Mononuclear cell (primary cell): ENCODE data around the gene ANKRD7. TPM values are rescaled to one million over a fixed set of nuclear protein-coding genes. Genes with fewer than 3 reads are reported as not detected.
A peak's percentile ranks its signal among the peaks of the same experiment; 100 is the strongest.

Experiments
- H3K27me3 ChIP-seq: 2 replicates; pipeline ENCODE4 v1.6.0; 2011; ENCODE audit warnings: low read length, control low read depth; ENCODE audit not compliant: insufficient read depth
- H3K4me1 ChIP-seq: 2 replicates; pipeline ENCODE4 v1.5.1; 2011; ENCODE audit warnings: mild to moderate bottlenecking, low read length, control low read depth; ENCODE audit not compliant: insufficient read depth
- H3K4me3 ChIP-seq: 2 replicates; pipeline ENCODE4 v1.5.1; 2011; ENCODE audit warnings: mild to moderate bottlenecking, low read length, moderate library complexity
- H3K9me3 ChIP-seq: 2 replicates; pipeline ENCODE4 v1.5.1; 2011; ENCODE audit warnings: low read depth, mild to moderate bottlenecking, control low read depth, low read length
- total RNA-seq: library from RNA; depleted of rRNA; stranded (reverse); fragments of >200 nt; gene quantifications from one replicate; pipeline ENCODE4 v1.2.3, GENCODE V29; 2012

ANKRD7 gene, protein sequence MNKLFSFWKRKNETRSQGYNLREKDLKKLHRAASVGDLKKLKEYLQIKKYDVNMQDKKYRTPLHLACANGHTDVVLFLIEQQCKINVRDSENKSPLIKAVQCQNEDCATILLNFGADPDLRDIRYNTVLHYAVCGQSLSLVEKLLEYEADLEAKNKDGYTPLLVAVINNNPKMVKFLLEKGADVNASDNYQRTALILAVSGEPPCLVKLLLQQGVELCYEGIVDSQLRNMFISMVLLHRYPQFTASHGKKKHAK
- total RNA-seq: 0.42 TPM

DNA sequence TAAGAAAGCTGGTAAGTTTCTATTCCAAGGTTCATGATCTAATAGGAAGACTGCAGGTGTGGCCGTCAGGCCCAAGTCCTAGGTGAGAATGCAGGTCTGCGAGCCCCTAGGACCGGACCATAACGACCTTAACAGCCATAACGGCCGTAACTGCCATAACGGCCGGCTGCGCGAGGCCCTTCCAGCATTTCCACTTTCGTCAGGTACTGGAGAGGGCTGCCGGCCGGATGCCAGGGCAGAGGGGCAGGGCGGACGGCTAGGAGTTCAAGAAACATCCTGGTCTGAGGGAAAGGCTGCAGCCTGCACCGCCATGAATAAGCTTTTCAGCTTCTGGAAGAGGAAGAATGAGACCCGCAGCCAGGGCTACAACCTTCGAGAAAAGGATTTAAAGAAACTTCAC is at the start of gene ANKRD7:
TSS of gene ANKRD7 (plus strand) at position 184 of the 400 bp plus-strand sequence. CDS start at position 311, 127 bp downstream.
- no peak within 1 kb of the TSS for H3K4me3 ChIP-seq
- H3K9me3 ChIP-seq: no peaks in the 10 kb centered on the region

DNA sequence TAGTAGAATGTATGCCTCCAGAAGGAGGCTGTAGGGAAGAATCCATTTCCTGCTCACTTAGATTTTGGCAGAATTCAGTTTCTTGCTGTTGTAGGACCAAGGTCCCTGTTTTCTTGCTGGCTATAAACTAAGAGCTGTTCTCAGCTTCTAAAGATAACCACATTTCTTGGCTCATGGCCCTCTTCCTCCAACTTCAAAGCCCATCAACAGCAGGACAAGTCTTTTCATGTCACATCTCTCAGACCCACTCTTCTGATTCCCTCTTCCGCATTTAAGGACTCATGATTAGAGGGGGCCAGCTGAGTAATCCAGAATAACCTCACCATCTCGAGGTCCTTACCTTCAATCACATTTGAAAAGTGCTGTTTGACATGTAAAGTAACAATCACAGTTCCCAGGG is 48.8 kb upstream of the ANKRD7 start:
- Histone ChIP-seq H3K4me3 (no peak overlapping the region), H3K27me3 (peaks cover 19% of the 10 kb centered on the region), H3K9me3 (no peaks in the 10 kb centered on the region), H3K4me1 (no peaks in the 10 kb centered on the region)

More for the DNA sequence above, at the start of gene ANKRD7:
- H3K4me1 ChIP-seq: no peaks in the 10 kb centered on the region
- no peaks in the 10 kb centered on the region for H3K27me3 ChIP-seq

DNA sequence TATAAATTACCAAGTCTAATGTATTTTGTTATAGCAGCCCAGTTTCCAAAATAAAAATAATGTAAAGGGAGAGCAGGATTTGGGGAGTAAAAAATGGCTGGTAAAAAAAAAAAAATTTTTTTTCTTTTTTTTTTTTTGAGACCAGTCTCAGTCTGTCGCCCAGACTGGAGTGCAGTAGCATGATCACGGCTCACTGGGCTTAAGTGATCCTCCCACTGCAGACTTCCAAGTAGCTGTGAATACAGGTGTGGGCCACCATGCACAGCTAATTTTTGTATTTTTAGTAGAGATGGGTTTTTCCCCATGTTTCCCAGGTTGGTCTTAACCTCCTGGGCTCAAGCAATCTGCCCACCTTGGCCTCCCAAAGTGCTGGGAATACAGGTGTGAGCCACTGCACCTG is 45.3 kb upstream of the ANKRD7 start:
- no peak overlapping the region for H3K4me3 ChIP-seq

GRCh38 chr7:118182593-118183427 is 41.7 kb upstream of the ANKRD7 start:
- no peaks in the 10 kb centered on the region for H3K27me3 ChIP-seq
- no peaks in the 10 kb centered on the region for H3K9me3 ChIP-seq
- peak overlapping the region; percentile 95 for H3K4me3 ChIP-seq
- H3K4me1 ChIP-seq: peaks cover 22% of the 10 kb centered on the region

More for the DNA sequence above, 45.3 kb upstream of the ANKRD7 start:
- H3K9me3 ChIP-seq: no peaks in the 10 kb centered on the region
- H3K4me1 ChIP-seq: peaks cover 10% of the 10 kb centered on the region
- peaks cover 3% of the 10 kb centered on the region for H3K27me3 ChIP-seq

DNA sequence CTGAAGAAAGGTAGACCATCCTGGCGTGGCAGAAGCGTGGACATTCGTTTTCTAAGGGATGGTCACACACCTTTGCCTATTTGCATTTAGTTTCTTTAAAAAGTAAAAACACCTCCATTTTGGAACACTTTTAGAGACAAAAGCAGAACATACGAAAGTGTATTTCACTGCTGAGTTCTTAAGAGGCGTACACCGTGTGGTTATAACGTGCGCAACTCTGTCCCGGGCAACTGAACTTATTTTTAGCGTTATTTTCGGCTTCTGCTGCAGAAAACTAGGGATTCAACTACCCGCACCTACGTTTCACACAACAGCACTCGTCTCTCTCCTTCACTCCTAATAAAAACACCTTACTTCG is 41.1 kb upstream of the ANKRD7 start:
- H3K4me1 ChIP-seq: peaks cover 22% of the 10 kb centered on the region
- H3K9me3 ChIP-seq: no peaks in the 10 kb centered on the region
- no peaks in the 10 kb centered on the region for H3K27me3 ChIP-seq
- H3K4me3 ChIP-seq: peak overlapping the region; percentile 95

- Histone ChIP-seq H3K4me3 (peak within 1 kb of the TSS; percentile 95), H3K27me3 (no peaks in the 10 kb centered on the region), H3K4me1 (peaks cover 22% of the 10 kb centered on the region), H3K9me3 (no peaks in the 10 kb centered on the region)
Observed at GRCh38 chr7:118183786-118184564, 40.5 kb upstream of the ANKRD7 start, which contains the start of gene LSM8. LSM8 (plus strand) TSS chr7:118184164; CDS start chr7:118184224, 60 bp downstream.

DNA sequence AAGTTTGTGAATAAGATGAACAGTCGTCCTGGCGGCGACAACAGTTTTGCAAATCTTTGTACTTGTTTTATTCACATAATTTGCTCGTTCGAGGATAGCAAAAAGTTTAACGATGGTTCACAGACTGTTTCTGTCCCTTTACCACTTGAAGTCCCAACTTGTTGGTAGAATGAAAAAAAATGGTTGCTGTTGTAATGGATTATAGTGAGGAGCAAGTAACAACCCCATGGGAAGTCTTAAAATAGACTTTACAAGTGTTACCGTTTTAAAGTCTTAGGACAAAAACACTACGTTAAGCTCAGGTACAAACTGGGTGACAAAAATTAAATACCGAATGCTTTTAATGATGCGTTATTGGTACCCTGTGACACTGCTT is 40.0 kb upstream of the ANKRD7 start:
- no peaks in the 10 kb centered on the region for H3K27me3 ChIP-seq
- H3K4me1 ChIP-seq: peaks cover 22% of the 10 kb centered on the region
- H3K9me3 ChIP-seq: no peaks in the 10 kb centered on the region
- H3K4me3 ChIP-seq: peak overlapping the region; percentile 95

DNA sequence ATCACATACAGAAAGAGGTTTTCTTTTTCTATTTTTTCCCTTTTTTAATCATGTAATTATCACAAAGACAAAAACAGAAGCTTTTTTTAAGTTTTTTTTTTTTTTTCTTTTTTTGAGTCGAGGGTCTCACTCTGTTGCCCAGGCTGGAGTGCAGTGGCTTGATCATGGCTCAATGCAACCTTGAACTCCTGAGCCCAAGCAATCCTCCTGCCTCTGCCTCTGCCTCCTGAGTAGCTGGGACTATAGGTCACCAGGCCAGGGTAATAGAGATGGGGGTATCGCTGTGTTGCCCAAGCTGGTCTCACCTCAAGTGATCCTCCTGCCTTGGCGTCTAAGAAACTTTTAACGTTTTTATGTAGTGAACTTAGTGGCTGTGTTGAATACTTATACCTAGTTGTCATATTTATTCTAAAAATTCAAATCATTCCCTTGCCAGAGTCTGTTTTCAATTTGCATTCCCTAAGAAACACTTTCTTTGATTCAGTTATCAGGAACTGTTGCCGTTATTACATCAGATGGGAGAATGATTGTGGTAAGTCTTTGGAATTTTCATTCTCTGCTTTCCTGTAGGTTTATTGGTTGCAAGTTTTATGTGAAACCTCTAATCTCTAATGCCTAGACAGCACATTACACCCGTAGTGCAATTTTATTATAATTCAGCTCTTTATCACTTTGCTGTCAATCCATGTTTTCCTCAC is 39.2 kb upstream of the ANKRD7 start:
- peak overlapping the region; percentile 4 for H3K4me3 ChIP-seq
- no peaks in the 10 kb centered on the region for H3K9me3 ChIP-seq
- peaks cover 22% of the 10 kb centered on the region for H3K4me1 ChIP-seq
- no peaks in the 10 kb centered on the region for H3K27me3 ChIP-seq

- H3K4me1 ChIP-seq: peaks cover 22% of the 10 kb centered on the region
- no peaks in the 10 kb centered on the region for H3K27me3 ChIP-seq
- no peaks in the 10 kb centered on the region for H3K9me3 ChIP-seq
- no peak overlapping the region for H3K4me3 ChIP-seq
Observed at GRCh38 chr7:118186501-118186900, 38.0 kb upstream of the ANKRD7 start.

DNA sequence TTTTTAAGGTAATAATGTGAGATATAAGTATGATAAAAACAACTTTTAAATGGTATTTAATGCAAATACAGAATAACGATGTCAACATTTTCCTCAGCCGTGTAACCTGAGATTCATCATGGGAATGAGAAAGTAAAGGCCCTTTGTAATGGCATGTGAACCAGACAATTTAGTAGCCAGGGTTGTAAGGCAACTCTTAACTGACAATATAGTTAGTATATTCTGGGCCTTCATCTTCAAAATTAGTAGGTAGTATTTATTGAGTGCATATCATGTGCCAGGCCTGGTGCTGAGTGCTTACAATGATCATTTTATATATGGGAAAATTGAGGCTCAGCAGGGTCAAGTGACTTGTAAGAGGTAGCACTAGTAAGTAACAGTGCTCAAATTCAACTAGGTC is 29.9 kb upstream of the ANKRD7 start:
- no peaks in the 10 kb centered on the region for H3K4me1 ChIP-seq
- H3K4me3 ChIP-seq: no peak overlapping the region
- no peaks in the 10 kb centered on the region for H3K9me3 ChIP-seq
- no peaks in the 10 kb centered on the region for H3K27me3 ChIP-seq

- Histone ChIP-seq H3K27me3 (no peaks in the 10 kb centered on the region), H3K9me3 (no peaks in the 10 kb centered on the region), H3K4me3 (no peak overlapping the region), H3K4me1 (no peaks in the 10 kb centered on the region)
Observed at GRCh38 chr7:118195837-118196474, 28.5 kb upstream of the ANKRD7 start.

DNA sequence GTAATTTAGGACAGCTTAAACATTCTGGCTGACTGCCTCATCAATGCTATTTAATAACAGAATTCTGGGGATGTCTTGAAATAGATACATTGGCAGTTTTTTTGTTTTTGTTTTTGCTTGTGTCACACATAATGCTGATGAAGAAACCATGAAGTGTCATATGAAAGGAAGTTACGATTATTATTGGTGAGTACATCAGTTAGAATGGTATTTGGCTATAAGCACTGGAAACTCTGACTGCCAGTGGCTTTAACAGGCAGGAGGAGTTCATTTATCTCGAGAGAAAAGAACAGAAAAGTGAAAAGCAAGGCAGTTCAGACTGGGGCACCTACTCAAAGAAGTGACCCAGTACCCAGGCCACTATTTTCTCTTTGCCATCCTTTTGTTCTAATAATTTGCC is 22.4 kb upstream of the ANKRD7 start:
- Histone ChIP-seq H3K4me1 (no peaks in the 10 kb centered on the region), H3K9me3 (no peaks in the 10 kb centered on the region), H3K4me3 (no peak overlapping the region), H3K27me3 (no peaks in the 10 kb centered on the region)

GRCh38 chr7:118214051-118214832 is 10.3 kb upstream of the ANKRD7 start:
- Histone ChIP-seq H3K4me1 (peaks cover 10% of the 10 kb centered on the region), H3K27me3 (peaks cover 21% of the 10 kb centered on the region), H3K9me3 (no peaks in the 10 kb centered on the region), H3K4me3 (peak overlapping the region; percentile 25)

GRCh38 chr7:118214833-118215182 is 9.7 kb upstream of the ANKRD7 start:
- peak overlapping the region; percentile 25 for H3K4me3 ChIP-seq
- no peaks in the 10 kb centered on the region for H3K9me3 ChIP-seq
- H3K4me1 ChIP-seq: peaks cover 10% of the 10 kb centered on the region
- H3K27me3 ChIP-seq: peaks cover 21% of the 10 kb centered on the region
